Heart left ventricle (tissue), 16 donors: ENCODE results near the gene CD72. TPM values are rescaled to one million over a fixed set of nuclear protein-coding genes. Genes with fewer than 3 reads are reported as not detected.

ENCODE experiments used
- ATAC-seq, 4 donors: fragments of 200-7000 bp; cut with Tn5 transposase; one replicate each; pipeline ENCODE4 v1.9.1; 2020 to 2022; ENCODE audit warnings: moderate library complexity in 4 of 4, mild to moderate bottlenecking in 3 of 4, moderate number of reproducible peaks in 1 of 4
- DNase-seq, 5 donors: peaks; one replicate each; pipeline ENCODE4 v3.0.0-alpha.2; 2020
- H3K27ac ChIP-seq, 12 donors: fragments of 200-600 bp; sonication (generic) in 4 of 12; one replicate each; pipeline versions ENCODE4 v1.5.0 to v1.8.0; 2016 to 2022; ENCODE audit warnings: mild to moderate bottlenecking in 2 of 12
- H3K27me3 ChIP-seq, 9 donors: fragments of 200-600 bp; sonication (generic) in 2 of 9; one replicate each; pipeline versions ENCODE4 v1.5.1 to v1.8.0; 2016 to 2022; ENCODE audit warnings: mild to moderate bottlenecking in 3 of 9
- H3K36me3 ChIP-seq, 9 donors: fragments of 200-600 bp; sonication (generic) in 2 of 9; one replicate each; pipeline versions ENCODE4 v1.5.0 to v1.8.0; 2018 to 2022; ENCODE audit warnings: mild to moderate bottlenecking in 2 of 9
- H3K4me1 ChIP-seq, 12 donors: fragments of 200-600 bp; sonication (generic) in 4 of 12; one replicate each; pipeline versions ENCODE4 v1.5.0 to v1.8.0; 2016 to 2022; ENCODE audit warnings: mild to moderate bottlenecking in 3 of 12
- H3K4me3 ChIP-seq, 12 donors: fragments of 200-600 bp; sonication (generic) in 4 of 12; one replicate each; pipeline versions ENCODE4 v1.5.0 to v1.8.0; 2017 to 2022; ENCODE audit warnings: mild to moderate bottlenecking in 9 of 12, moderate library complexity in 4 of 12
- H3K9me3 ChIP-seq, 12 donors: fragments of 200-600 bp; sonication (generic) in 4 of 12; one replicate each; pipeline versions ENCODE4 v1.5.0 to v1.8.0; 2016 to 2022; ENCODE audit warnings: mild to moderate bottlenecking in 1 of 12
- POLR2A ChIP-seq, 2 donors: fragments of 450-650 bp; IDR thresholded peaks; one replicate each; pipeline ENCODE4 v1.6.1; 2017; ENCODE audit warnings: antibody characterized with exemption in 2 of 2, mild to moderate bottlenecking in 2 of 2, moderate library complexity in 2 of 2
- WGBS, 4 donors: extraction: QIAGEN DNeasy Blood & Tissue Kit in 2 of 4; methylation state at CpG; one replicate each; pipeline versions ENCODE4 v1.1.5 to v1.1.7; 2013 to 2018; 5-methylcytosine and 5-hydroxymethylcytosine counted together
- intact Hi-C, 10 donors: fragments of 100-400 bp; cut with DNase I; formaldehyde crosslinking; loops; one replicate each; pipeline versions ENCODE4 v1.11.1 to v1.14.2; 2022
- polyA plus RNA-seq, 2 donors: library from polyadenylated mRNA; stranded (reverse); fragments of 200-250 nt; gene quantifications; one replicate each; pipeline ENCODE4 v1.2.3, GENCODE V29; 2013
- total RNA-seq, 9 donors: library from RNA; depleted of rRNA in 2 of 9; stranded (reverse); fragments of >200 nt in 2 of 9; fragmentation: NEBNext Ultra II Directional in 3 of 9; extraction: Animal tissue kit (Norgen Biotek cat#: 25700) in 3 of 9; gene quantifications; one replicate each; pipeline versions ENCODE4 v1.1.0 to v1.2.4, GENCODE V29; 2016 to 2023
- TF ChIP-seq, protein P1 (sequence below), 12 donors: fragments of 200-600 bp; sonication (generic) in 4 of 12; IDR thresholded peaks; one replicate each; pipeline versions ENCODE4 v1.5.0 to v1.8.0; 2018 to 2022; ENCODE audit warnings: antibody characterized with exemption in 12 of 12, mild to moderate bottlenecking in 5 of 12
- donor health status: ischemic (EF 13 %, LVEDD 7.1; RV severe dilation, severe dysfunction).
- donor health status: healthy with polysubstance abuse.
- donor health status: DM: no; HTN: yes; CAD: no.
- donor health status: DM: no; HTN: no; CAD: no.
- donor health status: ischemic (EF 25% LVEDD 6.9; RV normal size, moderate dysfunction).
- donor health status: ischemic (EF 25% LVEDD 5.7; RV mildly dilated, moderate dysfunction).
- donor health status: healthy.
- donor health status: DM: yes; HTN: yes; CAD: no.
- donor health status: ischemic (EF 35%, LVEDD 5.7; RV mildly dilated, moderate dysfunction).
- donor health status: nonischemic (EF 11% LVEDD 7.7; RV severe dilation, severe dysfunction).
- donor health status: DM: yes; HTN: yes; CAD: no.
- donor health status: PGD.
- donor health status: ischemic (EF 29% LVEDD 5.4; RV normal size, mild dysfunction).
- donor health status: nonischemic (EF 23%, LVEDD 6.1; RV moderate dilation, normal function).

The CD72 gene
- total and polyA plus RNA-seq, 11 donors, result 0.38 to 10.0 (median 0.80) TPM; not detected in 2

DNA sequence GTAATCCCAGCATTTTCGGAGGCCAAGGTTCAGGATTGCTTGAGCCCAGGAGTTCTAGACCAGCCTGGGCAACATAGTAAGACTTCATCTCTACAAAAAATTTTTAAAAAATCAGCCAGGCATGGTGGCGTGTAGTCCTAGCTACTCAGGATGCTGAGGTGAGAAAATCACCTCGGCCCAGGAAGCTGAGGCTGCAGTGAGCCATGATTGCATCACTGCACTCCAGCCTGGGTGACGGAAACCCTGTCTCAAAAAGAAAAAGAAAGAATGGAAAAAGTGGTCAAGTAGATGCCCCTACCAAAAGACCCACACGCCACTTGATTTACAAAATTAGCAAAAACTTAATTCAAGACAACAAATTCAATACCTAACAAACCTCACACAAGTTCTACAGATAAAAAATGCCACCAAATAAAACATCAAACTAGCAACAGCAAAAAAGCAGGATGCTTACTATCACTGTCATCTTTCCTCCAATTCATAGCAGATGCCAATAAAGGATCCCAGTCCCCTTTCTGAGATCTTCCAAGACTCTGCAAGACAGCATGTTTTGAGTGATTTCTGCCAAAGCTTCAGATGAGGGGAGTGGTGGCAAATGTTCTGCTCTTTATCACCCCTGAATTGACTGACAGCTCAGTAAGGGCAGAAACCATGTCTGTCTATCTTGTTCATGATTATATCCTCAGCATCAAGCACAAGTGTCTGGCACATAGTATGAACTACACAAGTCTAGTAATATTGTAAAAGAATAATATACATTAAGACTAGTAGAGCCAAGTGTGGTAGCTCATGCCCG, 47.3 kb downstream of the CD72 start:
- intact Hi-C loops, result no loop called here
- Histone ChIP-seq H3K9me3 (no peaks in the 10 kb centered on the region), H3K27me3 (no peaks in the 10 kb centered on the region), H3K4me3 (no peak overlapping the region), H3K4me1 (peaks cover 0 to 18% (median 0%) of the 10 kb centered on the region in 12 donors), H3K36me3 (no peaks in the 10 kb centered on the region), H3K27ac (no peak overlapping the region)
- no peak for ATAC-seq
- TF ChIP-seq POLR2A (IDR thresholded peaks at IDR 0.05), result no peak
- TF ChIP-seq, protein P1, sequence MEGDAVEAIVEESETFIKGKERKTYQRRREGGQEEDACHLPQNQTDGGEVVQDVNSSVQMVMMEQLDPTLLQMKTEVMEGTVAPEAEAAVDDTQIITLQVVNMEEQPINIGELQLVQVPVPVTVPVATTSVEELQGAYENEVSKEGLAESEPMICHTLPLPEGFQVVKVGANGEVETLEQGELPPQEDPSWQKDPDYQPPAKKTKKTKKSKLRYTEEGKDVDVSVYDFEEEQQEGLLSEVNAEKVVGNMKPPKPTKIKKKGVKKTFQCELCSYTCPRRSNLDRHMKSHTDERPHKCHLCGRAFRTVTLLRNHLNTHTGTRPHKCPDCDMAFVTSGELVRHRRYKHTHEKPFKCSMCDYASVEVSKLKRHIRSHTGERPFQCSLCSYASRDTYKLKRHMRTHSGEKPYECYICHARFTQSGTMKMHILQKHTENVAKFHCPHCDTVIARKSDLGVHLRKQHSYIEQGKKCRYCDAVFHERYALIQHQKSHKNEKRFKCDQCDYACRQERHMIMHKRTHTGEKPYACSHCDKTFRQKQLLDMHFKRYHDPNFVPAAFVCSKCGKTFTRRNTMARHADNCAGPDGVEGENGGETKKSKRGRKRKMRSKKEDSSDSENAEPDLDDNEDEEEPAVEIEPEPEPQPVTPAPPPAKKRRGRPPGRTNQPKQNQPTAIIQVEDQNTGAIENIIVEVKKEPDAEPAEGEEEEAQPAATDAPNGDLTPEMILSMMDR (IDR thresholded peaks at IDR 0.05), result no peak
- DNase-seq, result no peak
- 85 to 91% (median 86%) methylated on average over 6 of the region's 6 CpGs for WGBS, 4 donors

DNA sequence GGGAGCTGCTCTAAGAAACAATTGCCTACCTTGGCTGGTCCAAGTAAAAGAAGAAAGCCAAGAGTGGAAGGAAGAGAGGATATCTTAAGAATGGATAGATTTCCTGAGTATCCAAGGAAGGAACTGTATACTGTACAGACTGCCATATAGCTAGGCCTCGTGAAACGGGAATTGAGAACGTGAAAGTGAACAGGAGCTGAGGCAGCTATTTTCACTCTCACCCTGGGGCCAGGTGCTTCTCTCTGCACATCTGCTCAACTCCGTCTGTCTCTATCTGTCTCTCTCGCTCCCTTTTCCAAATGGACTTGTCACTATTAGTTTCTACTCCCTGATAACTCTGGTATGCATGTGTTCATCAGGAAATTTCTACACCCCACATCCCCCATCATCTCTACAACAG, 49.0 kb downstream of the CD72 start:
- WGBS, 4 donors, result 64 to 78% (median 69%) methylated on average over 5 of the region's 5 CpGs
- ATAC-seq (no peak), DNase-seq (no peak)
- intact Hi-C loops, result loop anchor here in 1 of 10 donors (10.0 kb wide), 1 partner anchor 444 kb away; no protein-coding TSS in a partner anchor
- H3K9me3 ChIP-seq, result no peaks in the 10 kb centered on the region
- no peaks in the 10 kb centered on the region for H3K27me3 ChIP-seq
- TF ChIP-seq POLR2A (IDR thresholded peaks at IDR 0.05), result no peak
- TF ChIP-seq, protein P1 (IDR thresholded peaks at IDR 0.05), result no peak
- no peaks in the 10 kb centered on the region for H3K36me3 ChIP-seq
- H3K4me3 ChIP-seq, result no peak overlapping the region
- no peak overlapping the region for H3K27ac ChIP-seq
- peaks cover 0 to 23% (median 10%) of the 10 kb centered on the region in 12 donors for H3K4me1 ChIP-seq

- H3K27ac ChIP-seq, result no peak overlapping the region
- H3K36me3 ChIP-seq, result peaks cover 0 to under 1% (median 0%) of the 10 kb centered on the region in 9 donors
- DNase-seq (no peak), ATAC-seq (no peak)
- TF ChIP-seq POLR2A (IDR thresholded peaks at IDR 0.05), result no peak
- TF ChIP-seq, protein P1 (IDR thresholded peaks at IDR 0.05), result no peak
- H3K4me3 ChIP-seq, result no peak overlapping the region
- H3K9me3 ChIP-seq, result no peaks in the 10 kb centered on the region
- intact Hi-C loops, result loop anchor here in 1 of 10 donors (10.0 kb wide), 1 partner anchor 443 kb away; no protein-coding TSS in a partner anchor
- H3K27me3 ChIP-seq, result no peaks in the 10 kb centered on the region
- peaks cover 3 to 29% (median 20%) of the 10 kb centered on the region in 12 donors for H3K4me1 ChIP-seq
- WGBS, 4 donors, result 91 to 94% (median 94%) methylated on average over 4 of the region's 4 CpGs
Observed at GRCh38 chr9:35568196-35568595, 50.0 kb downstream of the CD72 start.

DNA sequence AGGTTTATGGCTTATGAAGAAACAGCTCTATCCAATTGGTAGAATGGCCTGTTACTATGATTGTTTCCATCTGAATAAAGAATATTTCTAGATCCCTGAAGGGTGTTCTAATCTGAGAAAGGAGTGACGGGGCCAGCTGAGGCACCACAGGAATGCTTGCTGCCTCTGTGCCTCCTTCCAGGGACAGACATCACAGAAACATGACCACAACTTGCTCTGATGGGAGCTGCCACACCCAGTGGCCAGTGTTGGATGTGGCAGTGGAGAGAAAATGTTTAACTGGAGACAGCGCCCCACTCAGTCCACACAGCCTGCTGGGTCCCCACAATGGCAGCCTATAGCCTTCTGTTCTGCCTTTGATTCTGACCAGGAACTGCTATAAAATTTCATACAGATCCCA, 51.8 kb downstream of the CD72 start:
- DNase-seq (no peak), ATAC-seq (no peak)
- TF ChIP-seq, protein P1 (IDR thresholded peaks at IDR 0.05), result no peak
- TF ChIP-seq POLR2A (IDR thresholded peaks at IDR 0.05), result no peak
- Histone ChIP-seq H3K36me3 (peaks cover 0 to 9% (median 2%) of the 10 kb centered on the region in 9 donors), H3K4me3 (no peak overlapping the region), H3K4me1 (peaks cover 4 to 34% (median 24%) of the 10 kb centered on the region in 12 donors), H3K27ac (no peak overlapping the region), H3K27me3 (no peaks in the 10 kb centered on the region), H3K9me3 (no peaks in the 10 kb centered on the region)
- 81 to 96% (median 92%) methylated on average over 2 of the region's 2 CpGs for WGBS, 4 donors
- intact Hi-C loops, result loop anchor here in 1 of 10 donors (10.0 kb wide), 1 partner anchor 442 kb away; no protein-coding TSS in a partner anchor
